UCSD-AML1 (cell line): ENCODE measurements around the gene FN1.
"Not testable (repeated sequence)": the region's sequence is repeated elsewhere in the genome, so short reads cannot be mapped to it uniquely, and the experiment has no call there.

Experiments
- DNase-seq: peaks from one replicate; lab custom pipeline; 2025; ENCODE audit not compliant: unreplicated experiment; lab: John Stamatoyannopoulos, UW

The FN1 gene

DNA sequence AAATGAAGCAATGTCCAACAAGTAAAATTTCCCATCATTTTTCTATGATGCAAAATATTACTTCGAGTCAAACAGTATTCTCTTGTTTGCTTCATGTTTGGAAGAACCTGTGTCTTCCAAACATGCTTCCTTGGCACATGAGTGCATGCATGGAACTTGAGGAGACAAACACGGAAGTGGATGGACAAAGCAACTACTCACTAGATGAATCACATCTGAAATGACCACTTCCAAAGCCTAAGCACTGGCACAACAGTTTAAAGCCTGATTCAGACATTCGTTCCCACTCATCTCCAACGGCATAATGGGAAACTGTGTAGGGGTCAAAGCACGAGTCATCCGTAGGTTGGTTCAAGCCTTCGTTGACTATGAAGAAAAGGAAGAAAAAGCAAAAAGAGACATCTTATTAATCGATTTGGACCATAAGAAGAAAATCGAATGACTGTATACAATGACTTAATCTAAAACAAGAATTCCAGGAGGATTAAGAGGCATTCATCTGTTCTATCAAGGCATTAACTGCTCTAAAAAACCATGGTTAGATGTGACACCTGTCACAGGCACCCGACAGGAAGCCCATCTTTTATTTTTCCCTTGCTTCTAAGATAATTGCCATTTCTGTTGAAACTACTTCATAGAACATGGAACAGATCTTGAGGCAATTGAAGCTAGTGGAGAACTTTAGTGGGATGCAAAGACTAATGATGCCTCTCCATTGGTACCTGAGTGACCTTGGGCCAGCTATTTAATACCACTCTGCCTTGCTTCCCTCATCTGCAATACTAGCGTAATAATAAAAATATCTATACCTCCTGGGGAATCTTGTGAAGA is 68.0 kb downstream of the FN1 start:
- no peak for DNase-seq

DNA sequence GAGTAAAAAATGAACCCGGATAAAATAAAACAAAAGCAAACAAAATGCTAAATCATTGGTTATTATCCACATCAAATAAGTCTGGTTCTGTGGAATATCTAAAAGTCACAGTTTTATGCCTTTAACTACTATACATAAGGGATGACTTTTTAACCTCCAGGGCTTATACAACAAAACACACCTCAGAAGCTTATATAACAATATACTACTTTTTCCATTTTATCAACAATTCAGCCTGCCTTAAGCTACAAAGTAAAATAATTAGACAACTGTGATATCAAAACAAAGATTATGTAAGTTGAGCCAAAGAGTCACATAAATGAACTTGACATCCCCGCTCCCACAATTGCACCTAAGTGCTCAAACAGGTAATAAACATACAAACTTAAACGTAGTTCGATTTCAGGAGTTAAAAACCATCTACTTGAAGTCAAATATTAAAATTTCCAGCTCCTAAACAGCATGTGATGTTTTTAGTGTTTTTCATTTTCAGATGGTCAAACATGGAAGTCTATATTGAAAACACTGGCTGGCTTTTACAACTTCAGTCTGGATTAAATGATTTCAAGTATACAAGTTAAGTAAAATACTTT is 69.3 kb downstream of the FN1 start:
- DNase-seq, result no peak

GRCh38 chr2:215365184-215365658 is 70.6 kb downstream of the FN1 start:
- DNase-seq, result no peak

DNA sequence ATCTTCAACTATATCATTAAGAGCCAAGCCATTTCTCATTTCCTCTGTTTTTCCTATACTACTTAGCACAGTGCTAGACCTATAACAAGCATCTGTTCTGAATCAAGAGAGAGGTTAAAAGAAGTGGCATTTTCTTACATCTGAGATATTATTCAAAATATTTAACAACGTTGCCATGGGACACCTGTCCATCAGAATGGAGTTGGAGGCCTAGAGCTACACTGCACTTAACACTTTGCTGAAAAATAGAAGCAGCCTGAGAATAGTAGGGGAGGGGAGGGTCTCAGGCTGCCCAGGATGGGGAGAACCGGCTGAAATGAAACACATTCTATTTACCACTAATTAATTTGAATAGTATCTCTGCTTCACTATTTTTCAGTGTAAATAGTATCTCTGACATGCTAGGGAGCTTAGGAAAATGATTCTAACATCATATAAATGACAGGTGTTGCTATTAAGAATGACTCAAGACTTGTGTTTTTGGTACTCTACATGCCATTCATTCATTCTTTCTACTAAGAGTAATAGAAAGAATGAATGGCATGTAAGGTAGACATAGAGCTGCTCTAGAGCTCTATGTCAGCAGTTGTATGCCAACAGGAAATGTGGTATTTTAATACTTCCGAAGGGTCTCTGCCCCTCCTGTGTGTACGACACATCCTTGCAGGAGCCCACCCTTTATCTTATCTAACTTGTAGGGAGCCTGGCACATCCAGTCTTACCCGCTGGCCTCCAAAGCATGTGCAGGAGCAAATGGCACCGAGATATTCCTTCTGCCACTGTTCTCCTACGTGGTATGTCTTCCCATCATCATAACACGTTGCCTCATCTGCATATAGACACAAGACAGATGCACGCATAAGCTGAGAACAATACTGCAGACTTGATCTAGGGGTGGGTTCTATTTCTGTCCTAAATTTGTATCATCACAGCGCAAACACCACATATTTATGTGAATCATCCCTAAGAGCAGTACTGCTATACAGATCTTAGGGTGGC is 71.4 kb downstream of the FN1 start:
- no peak for DNase-seq

GRCh38 chr2:215363461-215364156 is 72.3 kb downstream of the FN1 start:
- no peak for DNase-seq

- no peak for DNase-seq
These were observed 72.8 kb downstream of the FN1 start for GRCh38 chr2:215363039-215363438.

- no peak for DNase-seq
These were observed 73.3 kb downstream of the FN1 start for GRCh38 chr2:215362562-215362904.

- DNase-seq, result no peak
These were observed 73.8 kb downstream of the FN1 start for GRCh38 chr2:215361876-215362561.

DNA sequence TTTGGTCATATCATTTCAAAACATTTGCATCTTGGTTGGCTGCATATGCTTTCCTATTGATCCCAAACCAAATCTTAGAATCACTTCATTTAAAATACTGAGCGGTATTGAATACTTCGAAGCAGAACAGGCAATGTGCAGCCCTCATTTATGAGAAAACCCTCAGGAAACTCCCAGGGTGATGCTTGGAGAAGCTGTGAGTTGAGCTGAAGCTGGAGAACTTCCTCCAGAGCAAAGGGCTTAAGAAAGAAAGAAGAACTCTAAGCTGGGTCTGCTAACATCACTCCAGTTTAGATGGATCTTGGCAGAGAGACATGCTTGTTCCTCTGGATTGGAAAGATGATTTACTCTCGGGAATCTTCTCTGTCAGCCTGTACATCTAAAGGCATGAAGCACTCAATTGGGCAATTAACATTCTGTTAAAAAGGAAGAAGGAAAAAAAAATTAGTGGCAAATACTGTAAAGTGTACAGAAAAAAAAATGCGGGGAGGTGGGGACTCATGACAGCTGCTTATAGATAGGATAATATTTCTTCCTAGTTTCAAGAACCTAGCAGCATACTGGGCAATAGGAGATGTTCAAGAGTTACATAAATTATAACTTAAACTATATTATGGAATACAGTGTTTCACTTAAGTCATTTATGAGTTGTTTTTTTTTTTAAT is 74.5 kb downstream of the FN1 start:
- no peak for DNase-seq

- DNase-seq, result no peak
These were observed 75.3 kb downstream of the FN1 start for GRCh38 chr2:215360596-215360995.

GRCh38 chr2:215360059-215360458 is 75.8 kb downstream of the FN1 start:
- DNase-seq, result not testable (repeated sequence)

- DNase-seq, result no peak
These were observed 76.3 kb downstream of the FN1 start for GRCh38 chr2:215359576-215359922.

DNA sequence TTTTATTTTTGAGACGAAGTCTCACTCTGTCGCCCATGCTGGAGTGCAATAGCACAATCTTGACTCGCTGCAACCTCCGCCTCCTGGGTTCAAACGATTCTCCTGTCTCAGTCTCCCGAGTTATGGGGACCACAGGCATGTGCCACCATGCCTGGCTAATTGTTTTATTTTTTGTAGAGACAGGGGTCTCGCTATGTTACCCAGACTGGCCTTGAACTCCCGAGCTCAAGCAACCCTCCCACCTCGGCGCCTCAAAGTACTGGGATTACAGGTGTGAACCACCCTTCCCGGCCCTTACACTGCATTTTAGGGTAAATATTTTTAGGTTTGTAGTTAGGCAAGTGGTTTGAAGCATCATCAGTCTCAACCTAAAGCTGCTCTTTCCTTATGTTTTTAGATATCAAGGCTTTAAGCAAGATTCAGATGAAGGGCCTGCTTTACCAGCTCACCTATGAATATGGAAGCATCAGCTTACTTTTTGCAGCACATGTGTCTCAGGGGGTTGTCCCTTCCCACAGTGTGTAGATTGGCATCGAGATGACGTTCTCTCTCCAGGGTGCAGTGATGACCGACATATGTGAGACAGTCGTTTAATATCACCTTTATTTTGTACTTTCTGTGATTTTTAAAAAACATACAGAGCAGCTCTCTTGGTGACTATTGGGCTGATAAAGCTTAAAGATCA is 76.8 kb downstream of the FN1 start:
- no peak for DNase-seq

- no peak for DNase-seq
These were observed 77.5 kb downstream of the FN1 start for GRCh38 chr2:215358312-215358845.

DNA sequence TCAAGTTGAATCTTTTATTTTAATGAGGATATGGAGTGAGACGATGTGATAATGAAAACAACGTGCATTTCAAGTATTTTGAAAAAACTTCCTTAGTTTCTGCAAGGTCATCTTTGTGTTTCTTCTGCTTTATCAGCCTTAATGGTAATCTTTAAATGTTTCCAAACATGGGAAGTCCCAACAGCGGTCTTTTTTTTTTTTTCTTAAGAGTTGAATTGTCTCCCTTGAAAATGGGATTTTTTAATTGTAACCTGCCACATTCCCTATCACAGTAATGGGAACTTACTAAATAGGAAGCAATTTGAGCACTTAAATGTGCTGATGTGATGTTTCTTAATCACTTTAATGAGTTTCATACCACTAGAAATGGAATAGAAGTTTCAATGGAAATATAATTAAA is 78.2 kb downstream of the FN1 start:
- DNase-seq, result no peak

- no peak for DNase-seq
These were observed 78.9 kb downstream of the FN1 start for GRCh38 chr2:215356948-215357461.

GRCh38 chr2:215356334-215356947 is 79.4 kb downstream of the FN1 start:
- no peak for DNase-seq

- DNase-seq, result no peak
These were observed 80.1 kb downstream of the FN1 start for GRCh38 chr2:215355801-215356200.
